ENCODE results near the gene TPK1.

DNA sequence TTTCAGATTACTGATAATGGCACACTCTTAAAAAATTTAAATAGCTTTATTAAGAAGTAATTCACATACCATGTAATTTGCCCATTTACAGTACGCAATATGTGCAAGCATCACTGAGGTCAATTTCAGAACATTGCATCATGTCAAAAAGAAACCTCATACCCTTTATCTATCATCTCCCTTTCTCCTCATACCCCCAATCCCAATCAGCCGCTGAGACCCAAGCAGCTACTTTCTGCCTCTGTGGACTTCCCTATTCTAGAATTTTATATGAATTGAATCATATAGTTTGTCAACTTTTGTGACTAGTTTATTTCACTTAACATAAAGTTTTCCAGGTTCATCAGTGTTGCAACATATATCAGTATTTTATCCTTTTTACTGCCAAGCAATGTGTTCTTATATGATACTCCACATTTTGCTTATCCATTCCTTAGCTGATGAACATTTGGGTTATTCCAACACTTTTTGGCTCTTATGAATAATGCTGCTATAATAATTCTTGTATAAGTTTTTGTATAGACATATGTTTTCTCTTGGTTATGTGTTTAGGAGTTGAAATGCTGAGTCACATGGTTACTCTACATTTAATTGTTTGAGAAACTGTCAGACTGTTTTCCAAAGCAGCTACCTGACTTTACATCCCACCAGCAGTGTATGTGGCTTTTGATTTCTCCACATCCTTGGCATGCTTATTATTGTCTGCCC, 26.9 kb upstream of the TPK1 start:
- TF ChIP-seq CTCF (IDR thresholded peaks at IDR 0.05; ENCODE audit: low read length) (no peak), EZH2 (IDR thresholded peaks at IDR 0.05; ENCODE audit: borderline replicate concordance, low read length) (no peak)

All from OCI-LY1 (cell line).